GM10248 (cell line): ENCODE data around the gene PACS1.

Experiments
- CTCF ChIA-PET: fragments of 300-600 bp; sonication (Branson Sonifier 250); formaldehyde crosslinking; extraction: SDS; loops from one replicate; lab custom pipeline; 2021; ENCODE audit warnings: antibody characterized with exemption; lab: Yijun Ruan, JAX
- POLR2A ChIA-PET: fragments of 350-650 bp; sonication (Branson Sonifier 250); formaldehyde crosslinking; extraction: SDS; loops from one replicate; lab custom pipeline; 2020; ENCODE audit warnings: antibody characterized with exemption; lab: Yijun Ruan, JAX
- DNase-seq: peaks from one replicate; pipeline ENCODE4 v3.0.0; 2012; ENCODE audit errors: extremely low spot score
- CTCF ChIP-seq: IDR thresholded peaks from 2 replicates; pipeline ENCODE4 v1.5.1; 2012; ENCODE audit warnings: mild to moderate bottlenecking, low read depth; ENCODE audit errors: extremely low read depth, missing control alignments, control extremely low read depth

Gene PACS1

GRCh38 chr11:66048547-66049323 lies 21.3 kb upstream of the PACS1 start, which contains the start of gene GAL3ST3:
TSS of gene GAL3ST3 (minus strand) at chr11:66049161. CDS start at chr11:66045415, 3,746 bp downstream.
- POLR2A ChIA-PET, result interaction anchor here (1.1 kb wide), 1 partner anchor 10 kb away, joined by 3 read pairs; no protein-coding TSS in a partner anchor
- DNase-seq, result no peak
- TF ChIP-seq CTCF, result no peak
- CTCF ChIA-PET, result interaction anchor here (1.0 to 5.7 kb wide), 3 partner anchors 13 to 270 kb away, joined by 3 to 52 read pairs (median 39); partner anchors contain the start of gene PACS1

GRCh38 chr11:66050581-66051231 lies 19.4 kb upstream of the PACS1 start:
- no peak for DNase-seq
- ChIA-PET CTCF (interaction anchor here (1.1 to 7.3 kb wide), 4 partner anchors 9 to 166 kb away, joined by 4 to 143 read pairs (median 6); partner anchors contain the start of gene PACS1), POLR2A (no interaction called here)
- no peak for TF ChIP-seq CTCF

GRCh38 chr11:66051371-66051765 lies 18.7 kb upstream of the PACS1 start:
- ChIA-PET POLR2A (interaction anchor here (1.1 kb wide), 1 partner anchor 193 kb away, joined by 4 read pairs; no protein-coding TSS in a partner anchor), CTCF (interaction anchor here (1.1 to 7.3 kb wide), 6 partner anchors 10 to 167 kb away, joined by 4 to 143 read pairs (median 6); partner anchors contain the start of gene PACS1)
- TF ChIP-seq CTCF, result no peak
- DNase-seq, result no peak

GRCh38 chr11:66051766-66052663 lies 18.1 kb upstream of the PACS1 start, which contains the start of gene SF3B2:
TSS of gene SF3B2 (plus strand) at chr11:66052364. CDS start at chr11:66052385, 21 bp downstream.
- peak; percentile 98 for DNase-seq
- CTCF ChIA-PET, result interaction anchor here (1.0 to 7.3 kb wide), 14 partner anchors 7 to 192 kb away, joined by 3 to 143 read pairs (median 4); partner anchors contain the start of genes CCDC85B, MUS81 and PACS1
- POLR2A ChIA-PET, result interaction anchor here (0.5 to 1.7 kb wide), 3 partner anchors 15 to 194 kb away, joined by 4 to 8 read pairs (median 4); no protein-coding TSS in a partner anchor
- no peak for TF ChIP-seq CTCF

GRCh38 chr11:66052664-66052982 lies 17.4 kb upstream of the PACS1 start:
- DNase-seq, result no peak
- ChIA-PET CTCF (interaction anchor here (1.0 to 7.3 kb wide), 11 partner anchors 7 to 193 kb away, joined by 3 to 143 read pairs (median 4); partner anchors contain the start of genes CCDC85B, MUS81 and PACS1), POLR2A (interaction anchor here (0.5 to 1.7 kb wide), 3 partner anchors 15 to 194 kb away, joined by 4 read pairs; no protein-coding TSS in a partner anchor)
- no peak for TF ChIP-seq CTCF
